OCI-LY7 (cell line): ENCODE measurements around the gene KCTD17.

Experiments
- CTCF ChIP-seq: fragments of 200-600 bp; sonication (generic); conservative IDR thresholded peaks from 2 replicates; pipeline ENCODE4 v1.5.1; 2014; ENCODE audit warnings: mild to moderate bottlenecking, antibody characterized with exemption, low read length, moderate library complexity, mixed read lengths
- EZH2phosphoT487 ChIP-seq: fragments of 200-600 bp; sonication (generic); IDR thresholded peaks from 2 replicates; pipeline ENCODE4 v1.6.1; 2018; ENCODE audit warnings: low read depth, borderline replicate concordance, mild to moderate bottlenecking, mixed run types, antibody characterized with exemption, low read length, moderate library complexity, mixed read lengths

- no peak for TF ChIP-seq CTCF
- TF ChIP-seq EZH2phosphoT487, result no peak
Observed at GRCh38 chr22:37100589-37101127, 49.1 kb downstream of the KCTD17 start.
